NCI-H446 (cell line): ENCODE results near the gene VSX2.
A peak's percentile ranks its signal among the peaks of the same experiment; 100 is the strongest.

ENCODE experiments used
- DNase-seq, 2 experiments: peaks; one replicate each; lab custom pipeline; 2025; lab: John Stamatoyannopoulos, UW

Gene VSX2

GRCh38 chr14:74238974-74239847 lies at the start of gene VSX2:
VSX2 (plus strand) TSS chr14:74239449; CDS start chr14:74239562, 113 bp downstream.
- DNase-seq = no peak

GRCh38 chr14:74190927-74191575 lies 48.2 kb upstream of the VSX2 start:
- DNase-seq = peak; percentile 2 to 18

GRCh38 chr14:74194506-74195274 lies 44.6 kb upstream of the VSX2 start:
- no peak for DNase-seq

- DNase-seq = no peak
Measured at GRCh38 chr14:74195623-74196022, 43.6 kb upstream of the VSX2 start.

GRCh38 chr14:74198441-74199234 lies 40.6 kb upstream of the VSX2 start:
- no peak for DNase-seq

- no peak for DNase-seq
Measured at GRCh38 chr14:74202113-74202512, 37.1 kb upstream of the VSX2 start.

- no peak for DNase-seq
Measured at GRCh38 chr14:74203639-74204038, 35.6 kb upstream of the VSX2 start.

- DNase-seq = no peak
Measured at GRCh38 chr14:74204491-74204890, 34.8 kb upstream of the VSX2 start.

GRCh38 chr14:74205882-74206281 lies 33.4 kb upstream of the VSX2 start:
- no peak for DNase-seq

GRCh38 chr14:74207943-74208342 lies 31.3 kb upstream of the VSX2 start:
- DNase-seq = peak in 1 of 2 experiments; percentile 27

- no peak for DNase-seq
Measured at GRCh38 chr14:74208642-74209041, 30.6 kb upstream of the VSX2 start.

- no peak for DNase-seq
Measured at GRCh38 chr14:74211945-74212580, 27.2 kb upstream of the VSX2 start.

- no peak for DNase-seq
Measured at GRCh38 chr14:74213907-74214803, 25.1 kb upstream of the VSX2 start.

- no peak for DNase-seq
Measured at GRCh38 chr14:74216671-74217070, 22.6 kb upstream of the VSX2 start.

GRCh38 chr14:74217672-74218448 lies 21.4 kb upstream of the VSX2 start:
- peak; percentile 12 to 79 for DNase-seq

GRCh38 chr14:74218462-74218861 lies 20.8 kb upstream of the VSX2 start:
- no peak for DNase-seq

- DNase-seq = no peak
Measured at GRCh38 chr14:74219277-74220205, 19.7 kb upstream of the VSX2 start.

GRCh38 chr14:74220991-74221390 lies 18.3 kb upstream of the VSX2 start:
- DNase-seq = no peak
